IMR-90 (cell line): ENCODE results near the gene ASXL1. TPM values are rescaled to one million over a fixed set of nuclear protein-coding genes. Genes with fewer than 3 reads are reported as not detected.

Experiments
- ATAC-seq: fragments of 200-7000 bp; cut with Tn5 transposase; 2 replicates; pipeline ENCODE4 v1.9.1; 2020; ENCODE audit warnings: low read depth, mild to moderate bottlenecking, moderate library complexity
- BruUV-seq: library from RNA; stranded (reverse); fragments of 400-500 nt; replicated peaks from 2 replicates; lab custom pipeline; 2021; lab: Mats Ljungman, UMichigan
- CTCF ChIA-PET: fragments of 300-600 bp; formaldehyde crosslinking; extraction: SDS; loops from one replicate; lab custom pipeline; 2021; ENCODE audit warnings: antibody characterized with exemption; lab: Yijun Ruan, JAX
- POLR2A ChIA-PET: fragments of 300-600 bp; sonication (Branson Sonifier 250); formaldehyde crosslinking; loops from one replicate; lab custom pipeline; 2022; ENCODE audit warnings: antibody characterized with exemption; ENCODE audit not compliant: unreplicated experiment; lab: Charles Lee
- DNase-seq: peaks from one replicate; pipeline ENCODE4 v3.0.0; 2013
- H2AFZ ChIP-seq: replicated peaks from 2 replicates; pipeline ENCODE3; 2013; ENCODE audit warnings: low read length, mild to moderate bottlenecking; ENCODE audit not compliant: poor library complexity
- H2AK5ac ChIP-seq: 2 replicates; pipeline ENCODE4 v1.6.1; 2013; ENCODE audit warnings: low read depth, low read length, inconsistent platforms
- H2AK9ac ChIP-seq: replicated peaks from 2 replicates; pipeline ENCODE3; 2013; ENCODE audit warnings: mild to moderate bottlenecking, low read depth, low read length, moderate library complexity; ENCODE audit not compliant: poor library complexity
- H2BK120ac ChIP-seq: 2 replicates; pipeline ENCODE4 v1.6.1; 2013; ENCODE audit warnings: low read depth, low read length, inconsistent platforms
- H2BK15ac ChIP-seq: 3 replicates; pipeline ENCODE4 v1.6.1; 2013; ENCODE audit warnings: low read depth, low read length, inconsistent platforms
- H2BK20ac ChIP-seq: 2 replicates; pipeline ENCODE4 v1.6.1; 2013; ENCODE audit warnings: low read depth, mild to moderate bottlenecking, inconsistent platforms, low read length, moderate library complexity
- H2BK5ac ChIP-seq: 2 replicates; pipeline ENCODE4 v1.6.1; 2013; ENCODE audit warnings: mild to moderate bottlenecking, low read depth, low read length, inconsistent platforms; ENCODE audit not compliant: poor library complexity, severe bottlenecking
- H3K14ac ChIP-seq: replicated peaks from 2 replicates; pipeline ENCODE4 v1.6.1; 2013; ENCODE audit warnings: low read depth, low read length, inconsistent platforms
- H3K18ac ChIP-seq: 2 replicates; pipeline ENCODE4 v1.6.1; 2013; ENCODE audit warnings: low read depth, low read length, control low read depth
- H3K23ac ChIP-seq: 2 replicates; pipeline ENCODE4 v1.6.1; 2013; ENCODE audit warnings: low read depth, low read length, inconsistent platforms
- H3K27ac ChIP-seq: 2 replicates; pipeline ENCODE4 v1.5.1; 2013; ENCODE audit warnings: mild to moderate bottlenecking, control low read depth, low read length; ENCODE audit not compliant: insufficient read depth
- H3K27me3 ChIP-seq: 2 replicates; pipeline ENCODE4 v1.6.1; 2013; ENCODE audit warnings: low read length; ENCODE audit not compliant: control insufficient read depth, insufficient read depth
- H3K36me3 ChIP-seq: 2 replicates; pipeline ENCODE4 v1.6.1; 2013; ENCODE audit warnings: low read length, mixed read lengths; ENCODE audit not compliant: control insufficient read depth, insufficient read depth
- H3K4ac ChIP-seq: 2 replicates; pipeline ENCODE4 v1.6.1; 2013; ENCODE audit warnings: low read depth, low read length, inconsistent platforms
- H3K4me1 ChIP-seq: 2 replicates; pipeline ENCODE4 v1.6.1; 2013; ENCODE audit warnings: low read length, mixed read lengths; ENCODE audit not compliant: control insufficient read depth, insufficient read depth
- H3K4me2 ChIP-seq: 2 replicates; pipeline ENCODE4 v1.6.1; 2013; ENCODE audit warnings: low read depth, mild to moderate bottlenecking, control low read depth, low read length, moderate library complexity
- H3K4me3 ChIP-seq: 2 replicates; pipeline ENCODE4 v1.5.1; 2013; ENCODE audit warnings: low read depth, mild to moderate bottlenecking, control low read depth, low read length, moderate library complexity; ENCODE audit not compliant: insufficient read depth
- H3K56ac ChIP-seq: 2 replicates; pipeline ENCODE4 v1.6.1; 2013; ENCODE audit warnings: low read length, inconsistent platforms; ENCODE audit not compliant: insufficient read depth; ENCODE audit errors: extremely low read depth
- H3K79me1 ChIP-seq, 2 experiments: 2 replicates each; pipeline ENCODE4 v1.6.1; 2013; ENCODE audit warnings: low read length in 2 of 2, inconsistent platforms in 1 of 2, low read depth in 1 of 2
- H3K9ac ChIP-seq: 2 replicates; pipeline ENCODE4 v1.6.1; 2013; ENCODE audit warnings: low read depth, low read length, control low read depth
- H3K9me1 ChIP-seq: 2 replicates; pipeline ENCODE4 v1.6.1; 2013; ENCODE audit warnings: low read length, inconsistent platforms; ENCODE audit not compliant: insufficient read depth
- H3K9me3 ChIP-seq: 2 replicates; pipeline ENCODE4 v1.6.1; 2013; ENCODE audit warnings: low read length; ENCODE audit not compliant: control insufficient read depth, insufficient read depth
- H4K20me1 ChIP-seq: 2 replicates; pipeline ENCODE4 v1.6.1; 2013; ENCODE audit warnings: low read length, inconsistent platforms; ENCODE audit not compliant: insufficient read depth
- H4K5ac ChIP-seq: 2 replicates; pipeline ENCODE4 v1.6.1; 2013; ENCODE audit warnings: mild to moderate bottlenecking, low read depth, low read length, control low read depth
- H4K8ac ChIP-seq, 2 experiments: 2 replicates each; pipeline ENCODE4 v1.6.1; 2013; ENCODE audit warnings: low read depth in 2 of 2, low read length in 2 of 2, control low read depth in 1 of 2, inconsistent platforms in 1 of 2
- H4K91ac ChIP-seq: 2 replicates; pipeline ENCODE4 v1.6.1; 2013; ENCODE audit warnings: low read depth, low read length, inconsistent platforms; ENCODE audit not compliant: insufficient read depth
- FOS ChIP-seq: fragments of 150-350 bp; IDR thresholded peaks from 2 replicates; pipeline ENCODE4 v1.6.1; 2016; ENCODE audit warnings: low read depth, low read length
- WGBS, 2 experiments: methylation state at CpG; one replicate each; pipeline versions ENCODE4 v1.1.5 to v1.1.7; 2013; ENCODE audit warnings: missing lambda C conversion rate in 2 of 2; ENCODE audit not compliant: insufficient read length in 1 of 2; ENCODE audit errors: extremely low coverage in 2 of 2; 5-methylcytosine and 5-hydroxymethylcytosine counted together
- dilution Hi-C: fragments of 300-500 bp; cut with HindIII; formaldehyde crosslinking; loops from one replicate; pipeline ENCODE4 v1.14.3; 2018; ENCODE audit warnings: low sequenced_read_pairs; ENCODE audit not compliant: unreplicated experiment
- in situ Hi-C: fragments of 300-500 bp; cut with MboI; formaldehyde crosslinking; loops from 3 replicates; pipeline ENCODE4 v1.14.3; 2019; ENCODE audit warnings: low sequenced_read_pairs, inconsistent platforms, mixed read lengths
- intact Hi-C: fragments of 100-400 bp; cut with micrococcal nuclease; formaldehyde crosslinking; loops from 2 replicates; pipeline ENCODE4 v1.10.0; 2022
- polyA plus RNA-seq, 3 experiments: library from polyadenylated mRNA; depleted of rRNA; stranded (reverse); fragments of >200 nt; gene quantifications; 2 replicates each; pipeline ENCODE4 v1.2.3, GENCODE V29; 2012; ENCODE audit warnings: low replicate concordance in 1 of 3
- total RNA-seq: library from RNA; depleted of rRNA; stranded (reverse); fragments of >200 nt; gene quantifications from 2 replicates; pipeline ENCODE4 v1.2.3, GENCODE V29; 2012

Gene ASXL1
- total and polyA plus RNA-seq, 2 of the 4 experiments (the other 2 are of a cell fraction): 29.9 to 37.1 TPM

- intact Hi-C loops: no loop called here
- in situ Hi-C loops: no loop called here
- no peak overlapping the region for H3K18ac ChIP-seq
- no peaks in the 10 kb centered on the region for H3K27me3 ChIP-seq
- ChIA-PET POLR2A (no interaction called here), CTCF (no interaction called here)
- no peak overlapping the region for H3K23ac ChIP-seq
- H2BK120ac ChIP-seq: no peak overlapping the region
- H2BK20ac ChIP-seq: no peak overlapping the region
- peaks cover 8% of the 10 kb centered on the region for H3K36me3 ChIP-seq
- no peak overlapping the region for H2BK15ac ChIP-seq
- H3K79me1 ChIP-seq: peaks cover 36 to 73% of the 10 kb centered on the region in 2 experiments
- H2AK9ac ChIP-seq: no peak overlapping the region
- no peak overlapping the region for H3K4me3 ChIP-seq
- H4K20me1 ChIP-seq: peaks cover 61% of the 10 kb centered on the region
- no TSS peak for BruUV-seq
- H4K5ac ChIP-seq: no peak overlapping the region
- H3K9ac ChIP-seq: no peak overlapping the region
- no peaks in the 10 kb centered on the region for H3K9me3 ChIP-seq
- no peak overlapping the region for H3K4me2 ChIP-seq
- H3K27ac ChIP-seq: no peak overlapping the region
- no peak overlapping the region for H3K4ac ChIP-seq
- H3K9me1 ChIP-seq: peaks cover 20% of the 10 kb centered on the region
- no peak for TF ChIP-seq FOS
- ATAC-seq (peak; percentile 82), DNase-seq (peak; percentile 39)
- no peak overlapping the region for H2AK5ac ChIP-seq
- H2AFZ ChIP-seq: no peak overlapping the region
- dilution Hi-C loops: no loop called here
- H3K14ac ChIP-seq: no peak overlapping the region
- no peak overlapping the region for H4K8ac ChIP-seq
- no peak overlapping the region for H2BK5ac ChIP-seq
- H3K4me1 ChIP-seq: peaks cover 10% of the 10 kb centered on the region
- H4K91ac ChIP-seq: no peak overlapping the region
- no CpG with 5 or more reads among the region's 2 CpGs for whole genome bisulfite sequencing, 2 experiments
- H3K56ac ChIP-seq: no peak overlapping the region
Measured at GRCh38 chr20:32391003-32391402, 32.9 kb downstream of the ASXL1 start.
